ENCODE measurements around the gene PTTG1IP. TPM values are rescaled to one million over a fixed set of nuclear protein-coding genes. Genes with fewer than 3 reads are reported as not detected.
A peak's percentile ranks its signal among the peaks of the same experiment; 100 is the strongest.
"Not testable (repeated sequence)": the region's sequence is repeated elsewhere in the genome, so short reads cannot be mapped to it uniquely, and the experiment has no call there.

The PTTG1IP gene
- total and polyA plus RNA-seq, 2 donors from 2014 or later = 187 to 378 TPM

GRCh38 chr21:44880405-44881197 is 7.1 kb upstream of the PTTG1IP start:
- no peak overlapping the region for H3K4me3 ChIP-seq (ENCODE audit: low read length in 3 of 3)
- H3K9ac ChIP-seq (ENCODE audit: low read length in 3 of 3) = no peak overlapping the region
- peaks cover 0 to 18% (median 10%) of the 10 kb centered on the region in 3 donors for H3K4me1 ChIP-seq (ENCODE audit: control insufficient read depth in 2 of 3, insufficient read depth in 2 of 3, low read depth in 1 of 3, low read length in 3 of 3)
- TF ChIP-seq CTCF (IDR thresholded peaks at IDR 0.05; ENCODE audit: borderline replicate concordance, extremely low read depth, insufficient read depth) = no peak
- FAIRE-seq (no peak), DNase-seq (peak in 1 of 5 donors; percentile 34)
- no peaks in the 10 kb centered on the region for H3K9me3 ChIP-seq (ENCODE audit: control insufficient read depth in 2 of 3, insufficient read depth in 1 of 3, low read length in 3 of 3)
- H3K27me3 ChIP-seq (ENCODE audit: control insufficient read depth, insufficient read depth, low read length) = no peaks in the 10 kb centered on the region
- intact Hi-C loops (cut with DNase I) = no loop called here
- H3K27ac ChIP-seq (ENCODE audit: low read depth in 2 of 2, low read length in 2 of 2) = peak overlapping the region in 1 of 2 donors; percentile 45
- no peaks in the 10 kb centered on the region for H3K36me3 ChIP-seq (ENCODE audit: control insufficient read depth in 2 of 3, insufficient read depth in 3 of 3, low read length in 3 of 3)

GRCh38 chr21:44879238-44879637 is 5.7 kb upstream of the PTTG1IP start:
- H3K9me3 ChIP-seq (ENCODE audit: control insufficient read depth in 2 of 3, insufficient read depth in 1 of 3, low read length in 3 of 3); H3K36me3 ChIP-seq (ENCODE audit: control insufficient read depth in 2 of 3, insufficient read depth in 3 of 3, low read length in 3 of 3); intact Hi-C loops (cut with DNase I); H3K27ac ChIP-seq (ENCODE audit: low read depth in 2 of 2, low read length in 2 of 2); FAIRE-seq; H3K4me3 ChIP-seq (ENCODE audit: low read length in 3 of 3); H3K9ac ChIP-seq (ENCODE audit: low read length in 3 of 3); DNase-seq; H3K27me3 ChIP-seq (ENCODE audit: control insufficient read depth, insufficient read depth, low read length): not testable (repeated sequence)
- peaks cover 0 to 18% (median 12%) of the 10 kb centered on the region in 3 donors for H3K4me1 ChIP-seq (ENCODE audit: control insufficient read depth in 2 of 3, insufficient read depth in 2 of 3, low read depth in 1 of 3, low read length in 3 of 3)

- H3K27ac ChIP-seq (ENCODE audit: low read depth in 2 of 2, low read length in 2 of 2) = peak overlapping the region; percentile 12 to 23
- no peak overlapping the region for H3K4me3 ChIP-seq (ENCODE audit: low read length in 3 of 3)
- no peak overlapping the region for H3K9ac ChIP-seq (ENCODE audit: low read length in 3 of 3)
- DNase-seq (no peak), FAIRE-seq (no peak)
- intact Hi-C loops (cut with DNase I) = no loop called here
- TF ChIP-seq CTCF (IDR thresholded peaks at IDR 0.05; ENCODE audit: borderline replicate concordance, extremely low read depth, insufficient read depth) = no peak
- H3K4me1 ChIP-seq (ENCODE audit: control insufficient read depth in 2 of 3, insufficient read depth in 2 of 3, low read depth in 1 of 3, low read length in 3 of 3) = peaks cover 0 to 18% (median 12%) of the 10 kb centered on the region in 3 donors
- no peaks in the 10 kb centered on the region for H3K27me3 ChIP-seq (ENCODE audit: control insufficient read depth, insufficient read depth, low read length)
- H3K9me3 ChIP-seq (ENCODE audit: control insufficient read depth in 2 of 3, insufficient read depth in 1 of 3, low read length in 3 of 3) = no peaks in the 10 kb centered on the region
- no peaks in the 10 kb centered on the region for H3K36me3 ChIP-seq (ENCODE audit: control insufficient read depth in 2 of 3, insufficient read depth in 3 of 3, low read length in 3 of 3)
These were observed 4.8 kb upstream of the PTTG1IP start for GRCh38 chr21:44878053-44878982.
